ENCODE measurements around the gene COX7A2. TPM values are rescaled to one million over a fixed set of nuclear protein-coding genes. Genes with fewer than 3 reads are reported as not detected.

Gene COX7A2, protein sequence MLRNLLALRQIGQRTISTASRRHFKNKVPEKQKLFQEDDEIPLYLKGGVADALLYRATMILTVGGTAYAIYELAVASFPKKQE
- 102 and 167 TPM in 2 replicates for total RNA-seq

GRCh38 chr6:75243333-75244062 lies at the start of gene COX7A2:
TSS of gene COX7A2 (minus strand) at chr6:75243801. CDS start at chr6:75243734, 67 bp downstream.

GRCh38 chr6:75284632-75285282 lies 41.2 kb upstream of the COX7A2 start, which contains the start of gene TMEM30A:
TSS of gene TMEM30A (minus strand) at chr6:75284792. CDS start at chr6:75284638, 154 bp downstream.

GRCh38 chr6:75205776-75206575 lies 37.6 kb downstream of the COX7A2 start, which contains the start of gene COL12A1:
TSS of gene COL12A1 (minus strand) at chr6:75206053. CDS start at chr6:75202792, 3,261 bp downstream.

Other genes starting within 250 kb of the COX7A2 start
- 9.0 and 26.4 TPM in 2 replicates for gene COL12A1, start 37.7 kb downstream of the COX7A2 start, total RNA-seq
- gene TMEM30A, start 41.0 kb upstream of the COX7A2 start, total RNA-seq: 254 and 309 TPM in 2 replicates
- 13.6 and 19.3 TPM in 2 replicates for gene FILIP1, start 250.0 kb upstream of the COX7A2 start, total RNA-seq